NT2/D1 (cell line): ENCODE measurements around the gene OSR1.

Source experiments
- YY1 ChIP-seq: IDR thresholded peaks from 2 replicates; pipeline ENCODE4 v1.6.1; 2011; ENCODE audit not compliant: insufficient read length, insufficient read depth
- ZNF274 ChIP-seq: IDR thresholded peaks from 2 replicates; pipeline ENCODE4 v1.6.1; 2011; ENCODE audit warnings: mild to moderate bottlenecking, low read depth, low read length

DNA sequence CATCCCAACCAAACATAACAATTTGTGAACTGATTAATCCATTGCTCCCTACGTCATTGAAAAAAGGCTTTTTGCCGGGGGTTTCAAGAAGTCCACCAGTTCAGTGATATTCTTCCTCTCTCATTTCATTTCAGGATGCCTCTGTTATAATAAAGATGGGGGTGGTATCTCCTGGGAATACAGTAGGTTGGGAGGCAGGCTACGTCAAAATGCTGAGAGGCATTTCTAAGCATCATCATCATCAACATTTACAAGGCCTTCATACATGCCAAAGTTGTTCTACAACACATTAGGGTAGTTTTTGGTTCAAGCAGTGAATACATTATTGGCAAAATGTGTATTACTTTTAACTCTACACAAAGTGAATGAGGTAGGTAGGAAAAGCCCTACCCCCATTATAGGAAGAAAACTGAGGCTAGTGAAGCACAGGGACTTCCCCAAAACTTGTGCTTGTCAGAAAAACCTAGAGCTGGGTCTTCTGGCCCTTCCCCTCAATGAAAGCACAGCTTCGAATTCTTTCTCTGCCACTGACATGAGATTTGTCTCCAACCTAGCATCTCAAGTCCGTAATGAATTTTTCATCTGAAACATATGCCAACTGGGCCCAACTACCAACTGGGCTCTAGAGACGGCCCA lies 11.3 kb downstream of the OSR1 start:
- TF ChIP-seq ZNF274, result no peak
- no peak for TF ChIP-seq YY1
